ENCODE results near the gene CATSPERE.

CATSPERE gene

DNA sequence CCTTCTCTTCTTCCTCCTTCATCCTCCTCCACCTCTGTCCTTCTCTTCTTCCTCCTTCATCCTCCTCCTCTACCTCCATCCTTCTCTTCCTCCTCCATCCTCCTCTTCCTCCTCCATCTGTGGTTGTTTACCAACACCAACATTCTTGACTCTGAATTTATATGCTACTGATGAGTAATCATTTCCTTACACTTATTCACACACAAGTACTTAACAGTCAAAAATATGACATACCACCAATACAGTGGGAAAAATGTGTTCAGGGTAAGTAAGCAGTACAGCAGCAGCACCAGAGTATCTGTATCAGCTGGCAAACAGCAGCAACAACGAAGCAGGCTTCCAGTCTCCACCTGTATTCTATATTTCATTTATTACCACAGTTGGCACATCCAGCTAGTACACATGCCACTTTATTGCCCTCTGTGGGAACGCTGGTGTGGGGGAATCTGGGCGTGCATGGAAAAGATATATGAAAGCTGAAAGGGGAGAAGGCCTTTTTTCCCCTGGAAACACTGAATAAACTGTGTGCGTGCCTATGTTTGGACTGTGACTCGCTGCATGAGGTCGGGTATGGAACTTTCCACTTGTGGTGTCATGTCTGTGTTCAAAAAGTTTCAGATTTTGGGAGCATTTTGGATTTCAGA, 25.4 kb upstream of the CATSPERE start:
- H3K27ac ChIP-seq (ENCODE audit: low read length): no peak overlapping the region

DNA sequence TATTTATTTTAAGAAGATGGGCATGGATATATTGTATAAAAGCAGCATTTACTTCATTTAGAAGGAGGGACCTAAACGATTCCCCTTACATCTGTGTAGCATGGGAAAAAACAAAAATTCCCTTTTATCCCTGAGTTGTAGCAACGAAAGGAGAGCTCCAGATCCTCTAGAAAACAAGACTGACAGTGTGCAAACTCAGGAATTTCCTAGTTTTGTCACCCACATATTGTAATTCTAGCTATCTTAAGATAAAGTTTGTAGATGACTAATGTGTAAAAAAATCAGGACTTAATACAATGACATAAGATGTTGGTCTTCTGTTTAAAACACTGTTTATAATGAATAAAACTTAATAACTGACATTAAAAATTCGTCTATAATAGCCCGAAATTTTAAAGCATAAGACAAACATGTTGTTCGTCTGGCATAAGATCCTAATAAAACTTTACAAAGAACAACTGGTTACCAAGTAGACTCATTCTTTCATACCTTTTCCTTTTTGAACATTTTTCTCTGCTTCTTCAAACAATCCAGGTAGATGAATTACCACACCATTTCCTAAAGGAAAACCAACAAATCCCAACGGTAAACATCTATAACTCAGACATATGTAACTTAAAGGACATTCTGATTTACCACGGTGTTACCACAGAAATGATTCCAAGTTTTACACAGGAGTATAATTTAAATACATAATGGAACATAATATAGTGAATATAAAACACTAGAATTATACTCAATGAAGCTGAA, 24.6 kb upstream of the CATSPERE start:
- TF ChIP-seq, protein P1, sequence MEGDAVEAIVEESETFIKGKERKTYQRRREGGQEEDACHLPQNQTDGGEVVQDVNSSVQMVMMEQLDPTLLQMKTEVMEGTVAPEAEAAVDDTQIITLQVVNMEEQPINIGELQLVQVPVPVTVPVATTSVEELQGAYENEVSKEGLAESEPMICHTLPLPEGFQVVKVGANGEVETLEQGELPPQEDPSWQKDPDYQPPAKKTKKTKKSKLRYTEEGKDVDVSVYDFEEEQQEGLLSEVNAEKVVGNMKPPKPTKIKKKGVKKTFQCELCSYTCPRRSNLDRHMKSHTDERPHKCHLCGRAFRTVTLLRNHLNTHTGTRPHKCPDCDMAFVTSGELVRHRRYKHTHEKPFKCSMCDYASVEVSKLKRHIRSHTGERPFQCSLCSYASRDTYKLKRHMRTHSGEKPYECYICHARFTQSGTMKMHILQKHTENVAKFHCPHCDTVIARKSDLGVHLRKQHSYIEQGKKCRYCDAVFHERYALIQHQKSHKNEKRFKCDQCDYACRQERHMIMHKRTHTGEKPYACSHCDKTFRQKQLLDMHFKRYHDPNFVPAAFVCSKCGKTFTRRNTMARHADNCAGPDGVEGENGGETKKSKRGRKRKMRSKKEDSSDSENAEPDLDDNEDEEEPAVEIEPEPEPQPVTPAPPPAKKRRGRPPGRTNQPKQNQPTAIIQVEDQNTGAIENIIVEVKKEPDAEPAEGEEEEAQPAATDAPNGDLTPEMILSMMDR (IDR thresholded peaks at IDR 0.05; ENCODE audit: borderline replicate concordance, extremely low read depth, low read length, poor library complexity, severe bottlenecking): no peak
- H3K36me3 ChIP-seq (ENCODE audit: insufficient read depth, low read length): peaks cover 38% of the 10 kb centered on the region
- H3K4me1 ChIP-seq (ENCODE audit: insufficient read depth, low read length): no peaks in the 10 kb centered on the region
- peaks cover 14% of the 10 kb centered on the region; the same call in 1 of the 2 replicates for H4K20me1 ChIP-seq (ENCODE audit: insufficient read depth, low read length)
- no peak overlapping the region for H3K27ac ChIP-seq (ENCODE audit: low read length)
- ATAC-seq (ENCODE audit: insufficient read depth, low read depth) (no peak), DNase-seq (no peak)
- H3K27me3 ChIP-seq (ENCODE audit: insufficient read depth, low read length, poor library complexity): no peaks in the 10 kb centered on the region
- no peak overlapping the region for H3K4me2 ChIP-seq (ENCODE audit: insufficient read depth, low read length)
- H2AFZ ChIP-seq (ENCODE audit: low read depth, low read length): no peak overlapping the region
- H3K9ac ChIP-seq (ENCODE audit: low read depth, low read length): no peak overlapping the region
- H3K4me3 ChIP-seq (ENCODE audit: low read depth in 1 of 2, low read length in 2 of 2): no peak overlapping the region
- H3K79me2 ChIP-seq (ENCODE audit: insufficient read depth, low read length): peaks cover 38% of the 10 kb centered on the region
- H3K9me3 ChIP-seq (ENCODE audit: insufficient read depth, low read length, severe bottlenecking): no peaks in the 10 kb centered on the region

More for the DNA sequence above, 25.4 kb upstream of the CATSPERE start:
- H3K4me2 ChIP-seq (ENCODE audit: insufficient read depth, low read length): no peak overlapping the region
- H3K9me3 ChIP-seq (ENCODE audit: insufficient read depth, low read length, severe bottlenecking): no peaks in the 10 kb centered on the region
- peaks cover 13% of the 10 kb centered on the region; the same call in 1 of the 2 replicates for H4K20me1 ChIP-seq (ENCODE audit: insufficient read depth, low read length)
- no peak overlapping the region for H3K9ac ChIP-seq (ENCODE audit: low read depth, low read length)
- H3K79me2 ChIP-seq (ENCODE audit: insufficient read depth, low read length): peaks cover 32% of the 10 kb centered on the region
- H3K36me3 ChIP-seq (ENCODE audit: insufficient read depth, low read length): peaks cover 45% of the 10 kb centered on the region
- TF ChIP-seq, protein P1 (IDR thresholded peaks at IDR 0.05; ENCODE audit: borderline replicate concordance, extremely low read depth, low read length, poor library complexity, severe bottlenecking): no peak
- TF ChIP-seq EZH2 (IDR thresholded peaks at IDR 0.05; ENCODE audit: borderline replicate concordance, low read depth, low read length, severe bottlenecking): no peak
- DNase-seq (no peak), ATAC-seq (ENCODE audit: insufficient read depth, low read depth) (no peak)
- no peak overlapping the region for H3K4me3 ChIP-seq (ENCODE audit: low read depth in 1 of 2, low read length in 2 of 2)
- no peaks in the 10 kb centered on the region for H3K4me1 ChIP-seq (ENCODE audit: insufficient read depth, low read length)
- H3K27me3 ChIP-seq (ENCODE audit: insufficient read depth, low read length, poor library complexity): no peaks in the 10 kb centered on the region
- H2AFZ ChIP-seq (ENCODE audit: low read depth, low read length): no peak overlapping the region

DNA sequence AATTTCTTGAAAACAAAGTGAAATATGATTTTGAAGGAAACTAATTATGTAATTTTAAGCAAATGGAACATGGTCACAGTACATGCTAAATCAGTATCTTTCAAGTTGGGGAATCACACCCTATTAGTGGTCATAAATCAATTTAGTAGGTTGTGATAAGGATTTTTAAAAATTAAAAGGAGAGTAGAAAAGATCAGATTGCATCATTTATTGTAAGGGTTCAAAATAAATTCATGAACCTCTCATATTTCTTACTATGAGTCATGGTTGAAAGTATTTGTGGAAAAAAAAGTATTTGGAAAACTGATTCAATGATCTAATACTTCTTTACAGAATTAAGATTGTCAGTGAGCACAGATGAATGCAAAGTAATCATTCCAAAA, 24.0 kb upstream of the CATSPERE start:
- H3K4me2 ChIP-seq (ENCODE audit: insufficient read depth, low read length): no peak overlapping the region
- peaks cover 33% of the 10 kb centered on the region for H3K36me3 ChIP-seq (ENCODE audit: insufficient read depth, low read length)
- H3K27me3 ChIP-seq (ENCODE audit: insufficient read depth, low read length, poor library complexity): no peaks in the 10 kb centered on the region
- H3K4me1 ChIP-seq (ENCODE audit: insufficient read depth, low read length): no peaks in the 10 kb centered on the region
- peaks cover 44% of the 10 kb centered on the region for H3K79me2 ChIP-seq (ENCODE audit: insufficient read depth, low read length)
- no peak overlapping the region for H3K27ac ChIP-seq (ENCODE audit: low read length)
- no peaks in the 10 kb centered on the region for H3K9me3 ChIP-seq (ENCODE audit: insufficient read depth, low read length, severe bottlenecking)
- no peak overlapping the region for H3K4me3 ChIP-seq (ENCODE audit: low read depth in 1 of 2, low read length in 2 of 2)
- no peak for ATAC-seq (ENCODE audit: insufficient read depth, low read depth)
- DNase-seq: no peak
- H2AFZ ChIP-seq (ENCODE audit: low read depth, low read length): no peak overlapping the region
- no peak overlapping the region for H3K9ac ChIP-seq (ENCODE audit: low read depth, low read length)
- peaks cover 14% of the 10 kb centered on the region; the same call in 1 of the 2 replicates for H4K20me1 ChIP-seq (ENCODE audit: insufficient read depth, low read length)
- TF ChIP-seq, protein P1 (IDR thresholded peaks at IDR 0.05; ENCODE audit: borderline replicate concordance, extremely low read depth, low read length, poor library complexity, severe bottlenecking): no peak
- no peak for TF ChIP-seq EZH2 (IDR thresholded peaks at IDR 0.05; ENCODE audit: borderline replicate concordance, low read depth, low read length, severe bottlenecking)

Data from DND-41 (cell line).